Measurements from ENCODE around the gene DNAJC4. TPM values are rescaled to one million over a fixed set of nuclear protein-coding genes. Genes with fewer than 3 reads are reported as not detected.

Gene DNAJC4
- total RNA-seq, 2 experiments from 2014 or later: 14.1 to 42.4 TPM

DNA sequence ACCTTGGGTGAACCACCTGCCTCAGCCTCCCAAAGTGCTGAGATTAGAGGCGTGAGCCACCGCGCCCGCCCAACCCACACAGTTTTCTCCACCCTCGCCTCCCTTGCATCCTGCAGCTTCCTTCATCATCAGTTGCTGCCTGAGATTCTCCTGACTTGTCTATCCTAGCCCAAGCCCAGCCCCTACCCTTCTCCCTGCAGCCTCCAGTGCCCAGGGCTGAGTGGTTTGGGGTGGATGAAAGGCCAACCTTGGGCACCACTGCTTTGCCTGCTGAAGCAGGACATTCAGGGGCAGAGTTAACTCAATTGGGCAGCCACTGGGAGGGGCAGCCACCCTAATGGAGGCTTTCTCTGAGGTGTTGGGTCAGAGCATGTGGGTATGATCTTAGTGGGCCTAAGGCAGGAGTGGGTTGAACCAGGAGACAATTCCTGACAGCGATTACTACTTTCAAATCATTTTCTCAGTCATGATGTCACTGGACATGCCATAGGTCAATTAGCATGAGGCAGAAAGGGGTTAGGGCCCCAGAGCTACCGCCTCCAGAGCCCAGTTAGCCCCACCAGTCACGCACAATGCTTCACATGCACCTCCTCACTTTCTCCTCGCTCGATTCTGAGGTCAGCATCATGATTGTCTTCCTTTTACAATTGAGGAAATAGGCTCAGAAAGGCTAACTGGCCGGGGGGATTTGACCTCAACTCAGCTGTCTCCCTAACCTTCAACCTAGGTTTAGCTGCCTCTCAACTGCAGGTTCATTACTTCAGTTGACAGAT lies 9.5 kb downstream of the DNAJC4 start:
- ChIA-PET CTCF (ENCODE audit: unreplicated experiment) (interaction anchor here (1.9 kb wide), 1 partner anchor 33 kb away, joined by 9 read pairs; the partner anchor contains the start of gene FERMT3), POLR2A (interaction anchor here (0.6 to 2.2 kb wide), 3 partner anchors 33 to 620 kb away, joined by 3 to 27 read pairs (median 5); partner anchors contain the start of gene FERMT3)
- TF ChIP-seq, protein P1, sequence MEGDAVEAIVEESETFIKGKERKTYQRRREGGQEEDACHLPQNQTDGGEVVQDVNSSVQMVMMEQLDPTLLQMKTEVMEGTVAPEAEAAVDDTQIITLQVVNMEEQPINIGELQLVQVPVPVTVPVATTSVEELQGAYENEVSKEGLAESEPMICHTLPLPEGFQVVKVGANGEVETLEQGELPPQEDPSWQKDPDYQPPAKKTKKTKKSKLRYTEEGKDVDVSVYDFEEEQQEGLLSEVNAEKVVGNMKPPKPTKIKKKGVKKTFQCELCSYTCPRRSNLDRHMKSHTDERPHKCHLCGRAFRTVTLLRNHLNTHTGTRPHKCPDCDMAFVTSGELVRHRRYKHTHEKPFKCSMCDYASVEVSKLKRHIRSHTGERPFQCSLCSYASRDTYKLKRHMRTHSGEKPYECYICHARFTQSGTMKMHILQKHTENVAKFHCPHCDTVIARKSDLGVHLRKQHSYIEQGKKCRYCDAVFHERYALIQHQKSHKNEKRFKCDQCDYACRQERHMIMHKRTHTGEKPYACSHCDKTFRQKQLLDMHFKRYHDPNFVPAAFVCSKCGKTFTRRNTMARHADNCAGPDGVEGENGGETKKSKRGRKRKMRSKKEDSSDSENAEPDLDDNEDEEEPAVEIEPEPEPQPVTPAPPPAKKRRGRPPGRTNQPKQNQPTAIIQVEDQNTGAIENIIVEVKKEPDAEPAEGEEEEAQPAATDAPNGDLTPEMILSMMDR (conservative IDR thresholded peaks at IDR 0.05; ENCODE audit: low read length): no peak
- TF ChIP-seq EZH2phosphoT487 (IDR thresholded peaks at IDR 0.05; ENCODE audit: borderline replicate concordance, low read depth, low read length): no peak
- DNase-seq (ENCODE audit: low spot score): peak; percentile 77
- Histone ChIP-seq H3K4me3 (ENCODE audit: low read depth, low read length, poor library complexity, severe bottlenecking) (peak overlapping the region; percentile 81), H3K4me1 (ENCODE audit: insufficient read depth, low read length, poor library complexity, severe bottlenecking) (peaks cover 52% of the 10 kb centered on the region), H2AFZ (ENCODE audit: low read length) (no peak overlapping the region), H3K27ac (ENCODE audit: low read depth, low read length, poor library complexity, severe bottlenecking) (peak overlapping the region; percentile 91), H3K9me3 (ENCODE audit: low read length) (no peaks in the 10 kb centered on the region), H4K20me1 (ENCODE audit: insufficient read depth, low read length) (no peaks in the 10 kb centered on the region), H3K9me2 (ENCODE audit: insufficient read depth, low read length) (no peaks in the 10 kb centered on the region), H3K4me2 (ENCODE audit: low read length) (peak overlapping the region; percentile 92), H3K36me3 (ENCODE audit: insufficient read depth, low read length) (peaks cover 43% of the 10 kb centered on the region), H3K79me2 (ENCODE audit: insufficient read depth, low read depth, low read length) (peaks cover 13% of the 10 kb centered on the region; the same call in 1 of the 2 replicates)
- no TSS peak for BruUV-seq (replicated peaks)
- intact Hi-C loops (cut with micrococcal nuclease; ENCODE audit: unreplicated experiment): loop anchor here (1.0 to 2.0 kb wide), 4 partner anchors 10 to 65 kb away; partner anchors contain the start of genes DNAJC4, ESRRA, FERMT3 and STIP1

DNA sequence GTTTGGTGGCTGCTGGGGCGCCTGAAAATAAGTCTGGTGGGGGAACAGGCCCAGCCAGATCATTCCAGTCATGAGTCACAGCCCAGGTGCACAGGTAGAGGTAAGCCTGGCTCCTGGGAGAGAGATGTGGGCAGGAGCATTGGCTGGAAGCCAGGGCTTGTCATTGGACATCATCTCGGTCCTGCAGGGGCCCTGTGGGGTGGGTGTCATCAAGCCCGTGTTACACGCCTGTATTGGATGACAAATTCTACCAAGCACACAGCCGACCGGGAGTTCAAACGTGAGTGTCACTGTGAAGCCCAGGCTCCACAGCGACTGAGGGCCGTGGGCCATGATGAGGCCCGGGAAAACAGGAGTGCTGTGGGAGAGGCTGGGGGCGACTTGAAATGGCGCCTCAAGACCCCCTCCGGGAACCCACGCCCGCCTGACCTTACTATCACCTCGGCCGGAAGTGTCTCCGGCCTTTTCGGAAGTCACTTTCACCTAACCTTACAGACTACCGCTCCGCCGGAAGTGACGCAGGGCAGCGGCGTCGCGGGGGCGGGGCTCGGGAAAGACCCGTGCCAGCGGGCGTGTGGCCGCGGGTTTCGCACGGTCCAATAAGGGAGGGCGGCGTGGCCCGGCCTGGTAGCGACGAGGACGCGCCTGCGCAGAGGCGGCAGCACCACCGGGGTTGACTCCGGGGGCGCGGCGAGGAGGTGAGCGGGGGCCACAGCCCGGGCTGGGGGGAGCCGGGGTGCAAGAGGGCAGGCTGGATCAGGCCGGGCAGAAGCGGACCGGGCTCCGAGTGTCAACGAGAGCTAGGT lies 10.3 kb downstream of the DNAJC4 start, which contains the start of gene FKBP2:
Gene FKBP2, plus strand, starts transcription at position 661 of the 806 bp plus-strand sequence. CDS start 1,293 bp downstream, outside the sequence.
- intact Hi-C loops (cut with micrococcal nuclease; ENCODE audit: unreplicated experiment): loop anchor here (1.0 to 2.0 kb wide), 4 partner anchors 10 to 64 kb away; partner anchors contain the start of genes DNAJC4, ESRRA, FERMT3 and STIP1
- peak within 1 kb of the TSS; percentile 81 for H3K4me3 ChIP-seq (ENCODE audit: low read depth, low read length, poor library complexity, severe bottlenecking)
- CTCF ChIA-PET (ENCODE audit: unreplicated experiment): interaction anchor here (0.6 to 0.9 kb wide), 4 partner anchors 35 to 1372 kb away, joined by 3 to 4 read pairs (median 3); no protein-coding TSS in a partner anchor
- peaks cover 47% of the 10 kb centered on the region for H3K36me3 ChIP-seq (ENCODE audit: insufficient read depth, low read length)
- TF ChIP-seq, protein P1 (conservative IDR thresholded peaks at IDR 0.05; ENCODE audit: low read length): no peak
- TF ChIP-seq EZH2phosphoT487 (IDR thresholded peaks at IDR 0.05; ENCODE audit: borderline replicate concordance, low read depth, low read length): no peak
- no peaks in the 10 kb centered on the region for H4K20me1 ChIP-seq (ENCODE audit: insufficient read depth, low read length)
- peak within 1 kb of the TSS; percentile 91 for H3K27ac ChIP-seq (ENCODE audit: low read depth, low read length, poor library complexity, severe bottlenecking)
- DNase-seq (ENCODE audit: low spot score): peak; percentile 98
- peaks cover 49% of the 10 kb centered on the region for H3K4me1 ChIP-seq (ENCODE audit: insufficient read depth, low read length, poor library complexity, severe bottlenecking)
- H3K9me2 ChIP-seq (ENCODE audit: insufficient read depth, low read length): no peaks in the 10 kb centered on the region
- H3K79me2 ChIP-seq (ENCODE audit: insufficient read depth, low read depth, low read length): peaks cover 21% of the 10 kb centered on the region
- TSS peak; percentile 97 for BruUV-seq (replicated peaks)
- H3K9me3 ChIP-seq (ENCODE audit: low read length): no peaks in the 10 kb centered on the region
- H2AFZ ChIP-seq (ENCODE audit: low read length): no peak within 1 kb of the TSS; the same call in 1 of the 2 replicates
- POLR2A ChIA-PET: interaction anchor here (0.7 to 2.5 kb wide), 7 partner anchors 8 to 77 kb away, joined by 3 to 27 read pairs (median 6); partner anchors contain the start of genes FERMT3, NUDT22, PRDX5 and TRMT112
- H3K4me2 ChIP-seq (ENCODE audit: low read length): peak within 1 kb of the TSS; percentile 98
